SJCRH30 (cell line): ENCODE results near the gene USP1. TPM values are rescaled to one million over a fixed set of nuclear protein-coding genes. Genes with fewer than 3 reads are reported as not detected.
A peak's percentile ranks its signal among the peaks of the same experiment; 100 is the strongest.

ENCODE experiments used
- DNase-seq, 2 experiments: peaks; one replicate each; pipeline ENCODE4 v3.0.0-alpha.2; 2015 to 2020
- H3K27ac ChIP-seq: fragments of 250-450 bp; sonication (Bioruptor Pico); 2 replicates; pipeline ENCODE4 v1.5.1; 2020; ENCODE audit warnings: mild to moderate bottlenecking, moderate library complexity
- H3K27me3 ChIP-seq: fragments of 250-450 bp; sonication (Bioruptor Pico); 2 replicates; pipeline ENCODE4 v1.5.1; 2020; ENCODE audit warnings: mild to moderate bottlenecking, moderate library complexity
- H3K36me3 ChIP-seq: fragments of 250-450 bp; sonication (Bioruptor Pico); 2 replicates; pipeline ENCODE4 v1.5.1; 2020; ENCODE audit warnings: mild to moderate bottlenecking, moderate library complexity
- H3K4me1 ChIP-seq: fragments of 250-450 bp; sonication (Bioruptor Pico); 2 replicates; pipeline ENCODE4 v1.5.1; 2020; ENCODE audit warnings: mild to moderate bottlenecking, moderate library complexity
- H3K4me3 ChIP-seq: fragments of 250-450 bp; sonication (Bioruptor Pico); 2 replicates; pipeline ENCODE4 v1.5.1; 2020; ENCODE audit warnings: mild to moderate bottlenecking, moderate library complexity
- H3K9me3 ChIP-seq: fragments of 250-450 bp; sonication (Bioruptor Pico); replicated peaks from 2 replicates; pipeline ENCODE4 v1.5.1; 2020; ENCODE audit warnings: mild to moderate bottlenecking, moderate library complexity
- total RNA-seq: library from RNA; depleted of rRNA; stranded (reverse); fragments of >200 nt; shearing (Covaris generic); gene quantifications from 2 replicates; pipeline ENCODE4 v1.2.3, GENCODE V29; 2014

USP1 gene
- total RNA-seq, 1 experiment from 2014 or later, result 165 TPM

DNA sequence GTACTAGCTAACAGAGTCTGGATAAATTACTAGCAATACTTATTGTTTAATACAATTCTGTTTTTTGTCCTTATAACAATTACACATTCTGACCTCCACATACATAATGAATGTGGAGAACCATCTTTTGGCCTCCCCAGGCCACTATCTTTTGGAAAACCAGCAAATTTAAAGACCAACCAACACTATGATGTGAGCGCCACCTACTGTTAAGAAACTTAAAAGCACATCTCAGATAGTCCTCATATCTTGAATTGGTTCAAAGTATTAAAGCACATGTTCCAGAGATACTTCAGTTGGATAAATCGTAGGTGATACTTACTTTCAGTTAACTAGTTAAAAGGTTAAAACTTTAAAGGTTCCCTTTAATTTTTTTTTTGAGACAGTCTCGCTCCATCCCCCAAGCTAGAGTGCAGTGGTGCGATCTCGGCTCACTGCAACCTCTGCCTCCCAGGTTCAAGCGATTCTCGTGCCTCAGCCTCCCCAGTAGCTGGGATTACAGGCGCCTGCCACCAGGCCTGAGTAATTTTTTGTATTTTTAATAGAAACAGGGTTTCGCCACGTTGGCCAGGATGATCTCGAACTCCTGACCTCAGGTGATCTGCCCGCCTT lies 29.3 kb upstream of the USP1 start:
- Histone ChIP-seq H3K27ac (no peak overlapping the region), H3K27me3 (no peaks in the 10 kb centered on the region), H3K36me3 (no peaks in the 10 kb centered on the region), H3K4me1 (peaks cover 12% of the 10 kb centered on the region), H3K4me3 (no peak overlapping the region), H3K9me3 (no peaks in the 10 kb centered on the region)
- peak; percentile 42 to 92 for DNase-seq

DNA sequence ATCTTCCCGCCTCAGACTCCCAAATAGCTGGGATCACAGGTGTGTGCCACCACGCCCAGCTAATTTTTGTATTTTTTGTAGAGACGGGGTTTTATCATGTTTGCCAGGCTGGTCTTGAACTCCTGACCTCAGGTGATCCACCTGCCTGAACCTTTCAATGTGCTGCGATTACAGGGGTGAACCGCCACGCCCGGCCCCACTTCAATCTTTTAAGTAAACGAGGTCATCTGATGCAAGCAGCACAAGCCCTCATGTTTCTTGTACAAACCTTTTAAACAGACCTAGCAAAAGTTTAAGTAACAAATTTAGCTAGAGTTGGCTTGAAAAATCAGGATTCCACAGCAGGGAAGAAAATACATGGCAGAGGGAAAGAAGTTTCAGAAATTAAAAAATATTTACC lies 21.2 kb upstream of the USP1 start:
- H3K36me3 ChIP-seq, result no peaks in the 10 kb centered on the region
- no peak overlapping the region for H3K4me3 ChIP-seq
- H3K9me3 ChIP-seq, result no peaks in the 10 kb centered on the region
- no peaks in the 10 kb centered on the region for H3K27me3 ChIP-seq
- H3K27ac ChIP-seq, result no peak overlapping the region
- H3K4me1 ChIP-seq, result peaks cover 5% of the 10 kb centered on the region; the same call in 1 of the 2 replicates
- no peak for DNase-seq

DNA sequence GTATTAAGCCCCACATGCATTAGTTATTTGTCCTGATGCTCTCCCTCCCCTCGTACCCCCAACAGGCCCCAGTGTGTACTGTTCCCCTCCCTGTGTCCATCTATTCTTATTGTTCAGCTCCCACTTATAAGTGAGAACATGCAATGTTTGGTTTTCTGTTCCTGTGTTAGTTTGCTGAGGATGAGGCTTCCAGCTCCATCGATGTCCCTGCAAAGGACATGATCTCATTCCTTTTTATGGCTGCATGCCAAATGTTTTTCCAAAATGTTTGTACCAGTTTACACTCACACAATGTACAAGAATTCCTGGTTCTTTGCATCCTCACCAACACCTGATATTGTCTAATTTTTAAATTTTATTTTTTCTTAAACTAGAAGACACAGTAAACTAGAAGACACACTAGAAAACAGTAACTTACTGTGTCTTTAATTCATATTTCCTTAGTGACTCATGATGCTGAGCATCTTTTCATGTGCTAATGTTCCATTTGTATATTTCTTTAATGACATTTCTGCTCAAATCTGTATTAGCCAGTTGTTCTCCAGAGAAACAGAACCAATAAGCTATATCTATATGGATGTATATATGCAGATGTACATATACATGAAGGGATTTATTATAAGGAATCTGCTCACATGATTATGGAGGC lies 19.4 kb upstream of the USP1 start:
- no peak for DNase-seq
- peaks cover 5% of the 10 kb centered on the region; the same call in 1 of the 2 replicates for H3K4me1 ChIP-seq
- no peak overlapping the region for H3K27ac ChIP-seq
- no peaks in the 10 kb centered on the region for H3K36me3 ChIP-seq
- H3K9me3 ChIP-seq, result no peaks in the 10 kb centered on the region
- no peak overlapping the region for H3K4me3 ChIP-seq
- H3K27me3 ChIP-seq, result no peaks in the 10 kb centered on the region

DNA sequence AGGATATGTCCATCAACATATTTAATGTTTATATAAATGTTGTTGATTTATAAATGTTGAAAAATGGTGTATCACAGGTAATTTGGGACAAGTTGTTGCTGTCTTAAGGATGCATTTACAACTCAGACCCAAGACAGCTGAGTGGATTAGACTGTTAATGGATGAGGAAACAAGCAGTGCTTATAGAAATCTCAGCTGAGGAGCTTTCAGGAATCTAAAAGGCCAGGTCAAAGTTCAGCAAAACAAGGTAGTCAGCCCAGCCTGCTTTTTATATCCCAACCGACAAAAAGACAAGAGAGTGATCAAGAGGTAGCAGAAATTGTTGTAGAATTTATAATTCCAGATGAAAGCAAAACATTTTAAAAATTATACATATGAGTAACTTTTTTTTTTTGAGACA lies 16.6 kb upstream of the USP1 start:
- no peaks in the 10 kb centered on the region for H3K36me3 ChIP-seq
- H3K27ac ChIP-seq, result no peak overlapping the region
- no peaks in the 10 kb centered on the region for H3K9me3 ChIP-seq
- DNase-seq, result no peak
- H3K4me1 ChIP-seq, result peaks cover 5% of the 10 kb centered on the region; the same call in 1 of the 2 replicates
- H3K4me3 ChIP-seq, result no peak overlapping the region
- H3K27me3 ChIP-seq, result no peaks in the 10 kb centered on the region

DNA sequence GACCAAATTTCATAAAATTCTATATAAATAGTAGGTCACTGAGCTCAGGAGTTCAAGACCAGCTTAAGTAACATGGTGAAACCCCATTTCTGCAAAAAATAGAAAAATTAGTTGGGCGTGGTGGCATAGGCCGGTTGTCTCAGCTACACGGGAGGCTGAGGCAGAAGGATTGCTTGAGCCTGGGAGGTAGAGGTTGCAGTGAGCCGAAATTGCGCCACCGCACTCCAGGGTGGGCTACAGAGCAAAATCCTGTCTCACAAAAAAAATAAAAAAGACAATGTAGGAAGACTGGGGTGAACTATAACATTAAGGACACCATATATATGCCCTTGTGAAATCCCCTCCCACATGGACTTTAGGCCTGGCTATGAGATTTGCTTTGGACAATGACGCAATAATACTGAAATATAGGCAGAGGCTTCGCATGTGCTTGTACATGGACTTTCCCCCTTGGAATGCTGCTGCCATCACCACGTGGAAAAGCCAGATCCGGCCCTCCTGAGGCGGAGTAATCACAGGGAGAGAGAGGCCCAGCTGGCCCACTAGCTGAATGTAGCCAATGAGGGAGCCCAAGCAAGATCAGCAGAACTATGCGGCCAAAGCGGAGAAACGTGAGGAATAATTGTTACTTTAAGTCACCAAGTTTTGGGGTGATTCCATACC lies 13.1 kb upstream of the USP1 start:
- 0 out of 2 replicates have a peak, but pooled peaks cover 4% of the 10 kb centered on the region for H3K4me1 ChIP-seq

DNA sequence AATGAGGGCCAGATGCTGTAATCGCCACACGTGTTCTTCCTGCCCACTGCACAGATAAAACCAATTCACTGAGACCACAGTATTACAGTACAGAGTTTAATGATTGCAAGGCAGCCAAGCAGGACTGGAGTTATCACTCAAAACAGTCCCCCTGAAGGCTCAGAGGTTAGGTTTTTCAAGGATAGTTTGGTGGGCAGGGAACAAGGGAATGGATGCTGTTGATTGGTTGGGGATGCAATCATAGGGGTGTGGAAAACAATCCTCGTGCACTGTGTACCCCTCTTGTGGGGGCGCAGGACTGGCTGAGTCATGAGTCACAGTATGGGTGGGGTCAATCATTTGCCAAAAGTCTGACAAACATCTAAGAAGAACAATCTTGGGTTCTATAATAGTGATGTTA lies 12.4 kb upstream of the USP1 start:
- Histone ChIP-seq H3K9me3 (no peaks in the 10 kb centered on the region), H3K27me3 (no peaks in the 10 kb centered on the region), H3K4me3 (no peak overlapping the region), H3K27ac (no peak overlapping the region), H3K4me1 (0 out of 2 replicates have a peak, but pooled peaks cover 4% of the 10 kb centered on the region), H3K36me3 (no peaks in the 10 kb centered on the region)
- no peak for DNase-seq

More for the DNA sequence above, 13.1 kb upstream of the USP1 start:
- Histone ChIP-seq H3K27ac (no peak overlapping the region), H3K4me3 (no peak overlapping the region), H3K9me3 (no peaks in the 10 kb centered on the region), H3K36me3 (no peaks in the 10 kb centered on the region), H3K27me3 (no peaks in the 10 kb centered on the region)
- no peak for DNase-seq

DNA sequence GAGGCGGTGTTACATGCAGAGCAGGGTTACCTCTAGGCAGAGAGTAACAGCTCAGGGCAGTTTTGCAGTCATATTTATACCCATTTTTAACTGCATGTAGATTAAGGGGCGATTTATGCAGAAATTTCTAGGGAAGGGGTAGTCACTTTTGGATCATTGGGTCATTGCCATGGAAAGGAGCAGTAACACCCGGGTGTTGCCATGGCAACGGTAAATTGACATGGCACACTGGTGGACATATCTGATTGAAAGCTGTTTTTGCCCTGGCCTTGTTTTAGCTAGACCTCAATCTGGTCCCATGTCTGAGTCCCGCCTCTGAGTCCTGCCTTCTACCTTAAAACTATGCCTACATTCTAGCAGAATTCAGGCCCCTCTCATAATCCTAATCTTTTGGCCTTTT lies 11.8 kb upstream of the USP1 start:
- Histone ChIP-seq H3K4me3 (no peak overlapping the region), H3K27ac (no peak overlapping the region)
- no peak for DNase-seq

DNA sequence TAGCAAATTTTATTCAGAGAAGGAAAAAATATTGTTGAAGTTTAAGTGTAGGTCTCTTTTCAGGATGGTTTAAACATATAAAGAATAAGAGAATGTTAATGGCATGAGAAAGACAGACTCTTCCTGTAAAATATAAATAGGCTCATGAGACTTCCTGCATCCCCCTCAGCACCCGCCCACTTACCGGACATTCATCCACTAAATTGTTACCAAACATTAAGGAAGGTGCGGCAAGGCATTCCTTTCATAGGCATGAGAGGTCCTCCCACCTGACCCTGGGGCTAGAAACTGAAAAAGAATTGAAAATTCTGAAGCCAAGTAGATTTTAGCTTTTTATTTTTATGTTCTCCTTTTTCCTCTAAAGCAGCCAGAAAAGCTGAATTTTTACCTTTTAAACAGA lies 10.6 kb upstream of the USP1 start:
- Histone ChIP-seq H3K27me3 (no peaks in the 10 kb centered on the region), H3K36me3 (no peaks in the 10 kb centered on the region), H3K9me3 (no peaks in the 10 kb centered on the region), H3K27ac (no peak overlapping the region), H3K4me3 (no peak overlapping the region), H3K4me1 (0 out of 2 replicates have a peak, but pooled peaks cover 4% of the 10 kb centered on the region)
- no peak for DNase-seq

More for the DNA sequence above, 11.8 kb upstream of the USP1 start:
- Histone ChIP-seq H3K9me3 (no peaks in the 10 kb centered on the region), H3K27me3 (no peaks in the 10 kb centered on the region), H3K36me3 (no peaks in the 10 kb centered on the region), H3K4me1 (0 out of 2 replicates have a peak, but pooled peaks cover 4% of the 10 kb centered on the region)

DNA sequence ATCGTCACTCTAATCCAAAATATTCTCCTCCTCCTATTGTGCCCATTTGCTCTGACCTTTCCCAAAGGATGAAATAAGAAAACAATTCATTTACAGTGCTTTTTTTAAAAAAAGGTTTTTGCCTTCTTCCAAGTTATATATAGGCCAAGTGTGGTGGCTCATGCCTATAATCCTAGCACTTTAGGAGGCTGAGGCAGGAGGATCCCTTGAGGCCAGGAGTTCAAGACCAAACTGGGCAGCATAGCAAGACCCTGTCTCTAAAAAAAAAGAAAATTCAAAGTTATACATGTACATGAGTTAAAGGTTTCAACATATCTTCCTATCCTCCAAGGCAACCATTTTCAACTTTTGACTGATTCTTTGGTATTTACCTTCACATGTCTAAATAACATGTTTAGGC lies 10.1 kb upstream of the USP1 start:
- Histone ChIP-seq H3K9me3 (no peaks in the 10 kb centered on the region), H3K27ac (no peak overlapping the region), H3K4me1 (0 out of 2 replicates have a peak, but pooled peaks cover 4% of the 10 kb centered on the region), H3K27me3 (no peaks in the 10 kb centered on the region), H3K4me3 (no peak overlapping the region), H3K36me3 (no peaks in the 10 kb centered on the region)
- no peak for DNase-seq

DNA sequence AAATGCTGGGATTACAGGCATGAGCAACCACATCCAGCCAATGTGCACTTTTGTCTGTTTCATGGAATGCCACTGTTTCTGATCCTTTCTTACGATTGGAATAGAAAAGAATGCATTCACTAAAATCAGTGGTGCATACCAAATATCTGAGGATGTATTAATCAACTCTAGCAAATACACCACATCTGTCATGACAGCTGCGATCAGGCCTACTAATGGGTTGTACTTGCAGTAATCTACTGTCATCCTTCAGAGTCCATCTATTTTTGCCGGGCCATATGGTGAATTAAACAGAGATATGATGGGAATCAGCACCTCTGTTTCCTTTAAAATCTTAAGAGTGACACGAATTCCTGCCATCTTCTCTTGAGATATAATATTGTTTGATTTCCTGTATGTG lies 8.5 kb upstream of the USP1 start:
- no peaks in the 10 kb centered on the region for H3K9me3 ChIP-seq
- H3K4me3 ChIP-seq, result no peak overlapping the region
- H3K36me3 ChIP-seq, result no peaks in the 10 kb centered on the region
- H3K4me1 ChIP-seq, result peaks cover 7% of the 10 kb centered on the region; the same call in 1 of the 2 replicates
- H3K27me3 ChIP-seq, result no peaks in the 10 kb centered on the region
- H3K27ac ChIP-seq, result no peak overlapping the region
- DNase-seq, result peak; percentile 37 to 46

DNA sequence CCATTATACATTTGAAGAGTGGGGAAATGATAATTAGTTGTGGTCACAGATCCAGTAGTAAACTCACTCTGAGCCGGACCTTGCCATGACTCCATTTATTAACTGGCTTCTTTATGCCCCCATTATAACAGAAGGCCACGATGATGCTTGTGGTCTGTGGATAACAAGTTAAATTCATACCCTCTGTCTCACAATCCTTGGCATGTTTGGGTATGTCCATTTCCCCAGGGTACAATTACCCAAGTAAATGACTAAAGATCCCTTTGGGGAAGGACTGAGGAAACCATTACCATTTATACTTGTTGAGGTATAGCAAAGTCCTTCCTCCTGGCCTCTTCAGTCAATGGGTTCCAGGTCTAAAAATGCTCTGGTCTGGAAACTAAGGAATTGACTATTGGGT lies 7.3 kb upstream of the USP1 start:
- H3K27me3 ChIP-seq, result no peaks in the 10 kb centered on the region
- H3K9me3 ChIP-seq, result no peaks in the 10 kb centered on the region
- no peaks in the 10 kb centered on the region for H3K36me3 ChIP-seq
- no peak overlapping the region for H3K4me3 ChIP-seq
- no peak overlapping the region for H3K27ac ChIP-seq
- no peak for DNase-seq
- H3K4me1 ChIP-seq, result peaks cover 9% of the 10 kb centered on the region; the same call in 1 of the 2 replicates

DNA sequence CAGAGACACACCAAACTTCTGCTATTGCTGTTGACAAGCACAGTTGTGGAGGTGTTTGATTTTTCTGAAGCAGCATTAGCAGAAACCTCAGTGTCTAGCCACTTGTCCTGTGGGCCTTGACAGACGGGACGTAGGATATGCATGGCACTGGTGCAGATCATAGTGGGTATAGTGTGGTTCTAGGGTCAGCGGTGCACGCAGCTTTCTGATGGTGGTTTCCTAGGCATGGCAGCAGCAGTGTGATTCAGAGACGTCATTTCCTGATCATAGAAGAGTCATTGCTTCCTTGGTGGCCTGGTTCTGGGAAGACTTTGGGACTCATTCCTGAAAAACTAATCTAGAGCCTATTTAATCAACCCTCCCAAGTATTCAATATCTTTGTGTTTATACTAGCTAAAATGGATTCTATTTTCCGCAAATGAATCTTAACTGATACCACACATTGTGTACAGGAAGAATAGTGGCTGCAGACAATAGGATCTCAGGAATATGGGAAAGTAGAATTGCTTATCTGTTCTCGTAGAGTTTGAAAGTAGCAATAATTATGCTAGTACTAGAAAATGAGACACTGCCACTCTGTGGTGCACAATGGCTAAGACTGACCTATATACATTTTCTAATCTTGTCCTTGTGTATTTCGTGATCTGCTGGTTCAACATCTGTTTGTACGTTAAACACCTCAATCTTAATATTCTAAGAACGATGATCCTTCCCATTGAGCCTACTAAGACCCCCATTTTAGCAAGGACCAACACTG lies 2.8 kb upstream of the USP1 start:
- no peak for DNase-seq
- H3K9me3 ChIP-seq, result no peaks in the 10 kb centered on the region
- no peaks in the 10 kb centered on the region for H3K27me3 ChIP-seq
- no peak overlapping the region for H3K4me3 ChIP-seq
- peaks cover 5% of the 10 kb centered on the region; the same call in 1 of the 2 replicates for H3K4me1 ChIP-seq
- peaks cover 12% of the 10 kb centered on the region; the same call in 1 of the 2 replicates for H3K36me3 ChIP-seq
- no peak overlapping the region for H3K27ac ChIP-seq

DNA sequence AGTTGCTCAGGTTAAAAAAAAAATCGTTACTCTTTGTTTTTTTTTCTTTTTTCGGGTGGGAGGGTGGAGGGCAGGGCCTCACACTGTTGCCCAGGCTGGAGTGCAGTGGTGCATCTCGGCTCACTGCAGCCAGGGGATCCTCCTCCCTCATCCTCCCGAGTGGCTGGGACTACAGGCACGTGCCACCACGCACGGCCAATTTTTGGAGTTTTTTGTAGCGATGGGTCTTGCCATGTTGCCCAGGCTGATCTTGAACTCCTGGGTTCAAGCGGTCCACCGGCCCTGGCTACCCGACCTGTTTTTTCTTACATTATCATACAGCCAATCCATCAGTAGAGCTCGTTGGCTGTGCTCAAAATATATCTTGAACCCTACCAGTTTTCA lies 2.2 kb upstream of the USP1 start:
- peaks cover 8% of the 10 kb centered on the region for H3K4me1 ChIP-seq
- no peaks in the 10 kb centered on the region for H3K27me3 ChIP-seq
- DNase-seq, result no peak
- H3K27ac ChIP-seq, result no peak overlapping the region
- H3K36me3 ChIP-seq, result peaks cover 13% of the 10 kb centered on the region; the same call in 1 of the 2 replicates
- no peaks in the 10 kb centered on the region for H3K9me3 ChIP-seq
- H3K4me3 ChIP-seq, result no peak overlapping the region

DNA sequence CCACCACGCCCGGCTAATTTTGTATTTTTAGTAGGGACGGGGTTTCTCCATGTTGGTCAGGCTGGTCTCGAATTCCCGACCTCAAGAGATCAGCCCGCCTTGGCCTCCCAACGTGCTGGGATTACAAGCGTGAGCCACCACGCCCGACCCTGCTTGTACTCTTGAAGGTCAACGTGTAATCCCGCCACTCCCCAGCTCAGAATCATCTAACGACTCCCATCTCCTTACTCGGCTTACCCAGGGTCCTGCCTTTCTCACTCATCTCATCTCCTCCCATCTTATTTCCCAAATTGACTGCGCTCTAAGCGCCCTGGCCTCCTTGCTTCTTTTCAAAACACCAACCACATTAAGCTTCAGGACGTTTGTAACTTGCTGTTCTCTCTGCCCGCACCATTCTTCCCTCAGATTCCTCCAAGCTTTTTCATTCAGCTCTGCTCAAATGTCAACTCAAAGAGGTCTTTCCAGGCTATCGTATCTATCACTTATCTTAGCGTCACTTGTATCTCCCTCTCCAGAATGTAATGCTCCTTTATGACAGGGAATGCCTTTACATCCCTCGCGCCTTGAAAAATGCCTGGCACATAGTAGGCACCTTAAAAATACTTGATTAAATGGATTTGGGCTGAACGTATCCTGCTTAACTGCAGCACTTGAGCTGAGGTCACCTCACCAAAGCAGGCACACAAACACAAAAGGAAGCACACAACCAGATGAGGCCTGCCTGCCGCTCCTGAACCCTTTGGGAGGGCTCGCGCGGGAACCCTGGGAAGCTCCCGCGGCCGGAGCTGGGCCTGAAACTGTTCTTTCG lies 1.4 kb upstream of the USP1 start:
- H3K4me3 ChIP-seq, result peak overlapping the region; percentile 89
- peaks cover 21% of the 10 kb centered on the region for H3K36me3 ChIP-seq
- peaks cover 9% of the 10 kb centered on the region for H3K4me1 ChIP-seq
- peak overlapping the region; percentile 100 for H3K27ac ChIP-seq
- no peaks in the 10 kb centered on the region for H3K9me3 ChIP-seq
- no peaks in the 10 kb centered on the region for H3K27me3 ChIP-seq
- no peak for DNase-seq
